HEK293 (cell line): ENCODE measurements around the gene LEF1.

Experiments
- CTCF ChIA-PET: fragments of 350-600 bp; formaldehyde crosslinking; extraction: SDS; loops from one replicate; lab custom pipeline; 2021; ENCODE audit warnings: antibody characterized with exemption; lab: Yijun Ruan, JAX
- POLR2A ChIA-PET: fragments of 300-600 bp; formaldehyde crosslinking; extraction: SDS; loops from one replicate; lab custom pipeline; 2020; ENCODE audit warnings: antibody characterized with exemption, inconsistent platforms; lab: Yijun Ruan, JAX
- H3K27ac ChIP-seq: fragments of 200-500 bp; sonication (Bioruptor generic); 2 replicates; pipeline ENCODE4 v1.5.1; 2014; ENCODE audit warnings: low read depth, low read length, control low read depth, inconsistent platforms; ENCODE audit errors: extremely low read depth
- H3K36me3 ChIP-seq, 2 experiments: fragments of 200-500 bp in 1 of 2; sonication (Bioruptor generic) in 1 of 2; 1 replicate in 1 of 2; 2 replicates in 1 of 2; pipeline ENCODE4 v1.5.1; 2014 to 2017; ENCODE audit warnings: inconsistent platforms in 2 of 2, low read length in 2 of 2; ENCODE audit not compliant: control insufficient read depth in 2 of 2, insufficient read depth in 1 of 2
- H3K4me1 ChIP-seq: fragments of 200-500 bp; sonication (Bioruptor generic); 2 replicates; pipeline ENCODE4 v1.5.1; 2014; ENCODE audit warnings: mild to moderate bottlenecking, low read length, inconsistent platforms; ENCODE audit not compliant: control insufficient read depth, insufficient read depth
- H3K4me3 ChIP-seq: 2 replicates; pipeline ENCODE4 v1.5.1; 2011; ENCODE audit warnings: low read depth, mild to moderate bottlenecking, control low read depth, low read length, moderate library complexity
- H3K9me3 ChIP-seq: fragments of 200-500 bp; sonication (Bioruptor generic); 2 replicates; pipeline ENCODE4 v1.5.1; 2014; ENCODE audit warnings: low read depth, low read length, inconsistent platforms; ENCODE audit not compliant: control insufficient read depth, insufficient read depth
- BCL11B ChIP-seq: fragments of 450-650 bp; formaldehyde crosslinking; IDR thresholded peaks from 2 replicates; pipeline ENCODE4 v1.5.1; 2016; ENCODE audit warnings: low read depth, missing biosample characterization, missing genetic modification characterization
- FEZF1 ChIP-seq: fragments of 450-650 bp; formaldehyde crosslinking; IDR thresholded peaks from 2 replicates; pipeline ENCODE4 v1.5.1; 2016; ENCODE audit warnings: missing biosample characterization, missing genetic modification characterization
- IKZF3 ChIP-seq: fragments of 450-650 bp; IDR thresholded peaks from 2 replicates; pipeline ENCODE4 v1.5.0; 2018; ENCODE audit warnings: missing biosample characterization, mild to moderate bottlenecking, missing genetic modification characterization, moderate library complexity
- KLF7 ChIP-seq: fragments of 450-650 bp; formaldehyde crosslinking; IDR thresholded peaks from 2 replicates; pipeline ENCODE4 v1.5.1; 2016; ENCODE audit warnings: missing biosample characterization, missing genetic modification characterization, borderline replicate concordance
- PRDM1 ChIP-seq: fragments of 450-650 bp; formaldehyde crosslinking; IDR thresholded peaks from 2 replicates; pipeline ENCODE4; 2016; ENCODE audit warnings: missing biosample characterization, missing genetic modification characterization
- SP7 ChIP-seq: fragments of 450-650 bp; formaldehyde crosslinking; IDR thresholded peaks from 2 replicates; pipeline ENCODE4 v1.5.1; 2016; ENCODE audit warnings: missing biosample characterization, missing genetic modification characterization
- ZFP69B ChIP-seq: fragments of 450-650 bp; formaldehyde crosslinking; IDR thresholded peaks from 2 replicates; pipeline ENCODE4 v1.5.1; 2016; ENCODE audit warnings: missing biosample characterization, missing genetic modification characterization
- ZNF169 ChIP-seq: fragments of 450-650 bp; formaldehyde crosslinking; IDR thresholded peaks from 2 replicates; pipeline ENCODE4 v1.5.1; 2016; ENCODE audit warnings: missing biosample characterization, missing genetic modification characterization
- ZNF221 ChIP-seq: fragments of 450-650 bp; formaldehyde crosslinking; IDR thresholded peaks from 2 replicates; pipeline ENCODE4 v1.5.1; 2017; ENCODE audit warnings: missing biosample characterization, missing genetic modification characterization, borderline replicate concordance
- ZNF24 ChIP-seq: fragments of 450-650 bp; formaldehyde crosslinking; IDR thresholded peaks from 2 replicates; pipeline ENCODE4 v1.5.1; 2016; ENCODE audit warnings: missing biosample characterization, missing genetic modification characterization
- ZNF248 ChIP-seq: fragments of 450-650 bp; formaldehyde crosslinking; IDR thresholded peaks from 2 replicates; pipeline ENCODE4 v1.5.1; 2017; ENCODE audit warnings: missing biosample characterization, missing genetic modification characterization
- ZNF391 ChIP-seq: fragments of 450-650 bp; formaldehyde crosslinking; IDR thresholded peaks from 2 replicates; pipeline ENCODE4 v1.5.1; 2016; ENCODE audit warnings: low read depth, missing biosample characterization, missing genetic modification characterization, borderline replicate concordance
- ZNF449 ChIP-seq: fragments of 450-650 bp; formaldehyde crosslinking; IDR thresholded peaks from 2 replicates; pipeline ENCODE4 v1.5.1; 2017; ENCODE audit warnings: missing biosample characterization, mild to moderate bottlenecking, missing genetic modification characterization, moderate library complexity
- ZNF501 ChIP-seq: fragments of 450-650 bp; formaldehyde crosslinking; IDR thresholded peaks from 2 replicates; pipeline ENCODE4 v1.5.1; 2016; ENCODE audit warnings: missing biosample characterization, missing genetic modification characterization
- ZNF510 ChIP-seq: fragments of 450-650 bp; formaldehyde crosslinking; IDR thresholded peaks from 2 replicates; pipeline ENCODE4 v1.5.1; 2018; ENCODE audit warnings: mild to moderate bottlenecking, missing genetic modification characterization, missing biosample characterization; ENCODE audit not compliant: insufficient replicate concordance
- ZNF514 ChIP-seq: fragments of 450-650 bp; formaldehyde crosslinking; IDR thresholded peaks from 2 replicates; pipeline ENCODE4 v1.5.1; 2016; ENCODE audit warnings: missing biosample characterization, missing genetic modification characterization
- ZNF530 ChIP-seq: fragments of 450-650 bp; formaldehyde crosslinking; IDR thresholded peaks from 2 replicates; pipeline ENCODE4 v1.5.1; 2016; ENCODE audit warnings: low read depth, missing biosample characterization, missing genetic modification characterization
- ZNF548 ChIP-seq: fragments of 450-650 bp; formaldehyde crosslinking; IDR thresholded peaks from 2 replicates; pipeline ENCODE4 v1.5.1; 2016; ENCODE audit warnings: missing biosample characterization, missing genetic modification characterization
- ZNF555 ChIP-seq: fragments of 450-650 bp; formaldehyde crosslinking; conservative IDR thresholded peaks from 2 replicates; pipeline ENCODE4 v1.5.1; 2017; ENCODE audit warnings: missing biosample characterization, mild to moderate bottlenecking, missing genetic modification characterization, inconsistent platforms
- ZNF560 ChIP-seq: fragments of 450-650 bp; formaldehyde crosslinking; IDR thresholded peaks from 2 replicates; pipeline ENCODE4 v1.5.1; 2017; ENCODE audit warnings: missing biosample characterization, missing genetic modification characterization, borderline replicate concordance
- ZNF600 ChIP-seq: fragments of 450-650 bp; formaldehyde crosslinking; IDR thresholded peaks from 2 replicates; pipeline ENCODE4 v1.5.1; 2016; ENCODE audit warnings: missing biosample characterization, missing genetic modification characterization
- ZNF747 ChIP-seq: fragments of 450-650 bp; formaldehyde crosslinking; IDR thresholded peaks from 2 replicates; pipeline ENCODE4 v1.5.1; 2016; ENCODE audit warnings: missing biosample characterization, missing genetic modification characterization

LEF1 gene

GRCh38 chr4:108129196-108129595 lies 39.5 kb downstream of the LEF1 start:
- no peaks in the 10 kb centered on the region for H3K9me3 ChIP-seq
- no peaks in the 10 kb centered on the region for H3K4me1 ChIP-seq
- no peaks in the 10 kb centered on the region for H3K36me3 ChIP-seq
- CTCF ChIA-PET = no interaction called here
- POLR2A ChIA-PET = no interaction called here
- TF ChIP-seq ZNF560 = no peak
- no peak overlapping the region for H3K27ac ChIP-seq
- no peak overlapping the region for H3K4me3 ChIP-seq

DNA sequence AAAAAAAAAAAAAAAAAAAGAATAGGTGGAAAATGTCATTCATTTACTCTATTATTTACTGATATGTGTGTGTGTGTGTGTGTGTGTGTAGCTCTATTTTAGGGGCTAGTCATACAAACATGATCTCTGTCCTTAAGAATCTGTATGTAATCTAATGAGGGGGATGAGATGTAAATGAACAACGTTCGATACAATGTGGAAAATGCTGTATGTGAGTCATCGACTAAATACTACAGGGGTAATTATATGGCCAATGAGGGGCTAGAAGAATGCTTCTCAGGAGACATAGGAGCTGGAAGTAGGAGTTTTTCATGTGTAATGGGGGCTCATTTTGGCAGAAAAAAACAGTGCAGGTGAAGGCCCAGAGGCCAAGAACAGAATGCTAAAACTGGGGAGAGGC lies 41.9 kb downstream of the LEF1 start:
- H3K27ac ChIP-seq = no peak overlapping the region
- TF ChIP-seq ZNF510 (no peak), ZNF501 (tag by site-specific recombination) (no peak), PRDM1 (no peak), ZNF169 (tag by site-specific recombination) (no peak), SP7 (tag by site-specific recombination) (peak; percentile 91)
- H3K4me1 ChIP-seq = no peaks in the 10 kb centered on the region
- no peaks in the 10 kb centered on the region for H3K36me3 ChIP-seq
- no peak overlapping the region for H3K4me3 ChIP-seq
- ChIA-PET CTCF (interaction anchor here (0.7 kb wide), 1 partner anchor 41 kb away, joined by 5 read pairs; no protein-coding TSS in a partner anchor), POLR2A (no interaction called here)
- no peaks in the 10 kb centered on the region for H3K9me3 ChIP-seq

DNA sequence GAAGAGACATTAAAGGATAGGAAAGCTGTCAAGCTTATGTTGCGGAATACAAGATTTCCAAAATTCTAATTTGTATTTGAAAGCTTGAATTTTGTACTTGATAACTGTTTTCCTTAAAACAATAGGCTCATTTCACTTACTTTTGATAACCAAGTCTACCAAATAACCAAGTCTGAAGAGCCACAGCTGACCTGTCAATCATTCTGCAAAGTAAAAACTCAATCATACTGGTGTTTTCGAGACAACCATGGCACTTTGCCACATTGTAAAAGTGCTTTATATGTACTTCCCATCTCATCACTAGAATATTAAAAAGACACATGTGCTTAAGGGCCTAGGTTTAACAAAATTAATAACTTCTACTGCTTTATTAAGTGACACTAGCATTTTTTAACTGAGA lies 47.9 kb downstream of the LEF1 start:
- ChIA-PET CTCF (interaction anchor here (0.7 kb wide), 1 partner anchor 10 kb away, joined by 3 read pairs; no protein-coding TSS in a partner anchor), POLR2A (no interaction called here)
- H3K36me3 ChIP-seq = no peaks in the 10 kb centered on the region
- peaks cover 3% of the 10 kb centered on the region; the same call in 1 of the 2 replicates for H3K4me1 ChIP-seq
- H3K9me3 ChIP-seq = no peaks in the 10 kb centered on the region
- no peak overlapping the region for H3K4me3 ChIP-seq
- no peak for TF ChIP-seq ZNF530 (tag by site-specific recombination)
- TF ChIP-seq ZNF24 (tag by site-specific recombination) = no peak
- H3K27ac ChIP-seq = no peak overlapping the region

GRCh38 chr4:108119199-108119800 lies 49.4 kb downstream of the LEF1 start:
- no peak overlapping the region for H3K4me3 ChIP-seq
- ChIA-PET POLR2A (no interaction called here), CTCF (interaction anchor here (0.6 to 1.3 kb wide), 3 partner anchors 9 to 101 kb away, joined by 3 to 5 read pairs (median 3); no protein-coding TSS in a partner anchor)

More at GRCh38 chr4:108119199-108119800, 49.4 kb downstream of the LEF1 start:
- H3K4me1 ChIP-seq = peaks cover 3% of the 10 kb centered on the region; the same call in 1 of the 2 replicates
- TF ChIP-seq KLF7 (tag by site-specific recombination) (no peak), ZNF548 (tag by site-specific recombination) (no peak), ZNF560 (no peak), ZNF555 (tag by site-specific recombination) (no peak), ZNF391 (tag by site-specific recombination) (no peak), ZFP69B (tag by site-specific recombination) (no peak), BCL11B (tag by site-specific recombination) (no peak), ZNF600 (tag by site-specific recombination) (no peak), ZNF514 (no peak), IKZF3 (tag by site-specific recombination) (no peak), FEZF1 (no peak), ZNF248 (tag by site-specific recombination) (no peak), ZNF449 (tag by site-specific recombination) (no peak), ZNF747 (no peak), ZNF221 (no peak)
- no peaks in the 10 kb centered on the region for H3K36me3 ChIP-seq
- no peaks in the 10 kb centered on the region for H3K9me3 ChIP-seq
- no peak overlapping the region for H3K27ac ChIP-seq
